Measurements from ENCODE around the gene DTX4. TPM values are rescaled to one million over a fixed set of nuclear protein-coding genes. Genes with fewer than 3 reads are reported as not detected.

Gene DTX4
- total RNA-seq, 1 experiment from 2014 or later = 4.2 TPM

- no peak overlapping the region for H3K4me3 Mint-ChIP-seq (ENCODE audit: unreplicated experiment)
- BruUV-seq (replicated peaks) = no TSS peak
- no peaks in the 10 kb centered on the region for H3K9me3 Mint-ChIP-seq (ENCODE audit: unreplicated experiment)
- DNase-seq (ENCODE audit: unreplicated experiment) = no peak
- H3K27ac Mint-ChIP-seq (ENCODE audit: low read depth, unreplicated experiment) = no peak overlapping the region
- POLR2A ChIA-PET = interaction anchor here (0.6 to 1.4 kb wide), 3 partner anchors 24 to 442 kb away, joined by 4 to 6 read pairs (median 4); no protein-coding TSS in a partner anchor
- CTCF ChIA-PET = interaction anchor here (0.6 to 2.6 kb wide), 6 partner anchors 8 to 231 kb away, joined by 3 to 25 read pairs (median 13); partner anchors contain the start of gene DTX4
- intact Hi-C loops (cut with micrococcal nuclease) = no loop called here
- H3K36me3 Mint-ChIP-seq (ENCODE audit: insufficient read depth, unreplicated experiment) = peaks cover 37% of the 10 kb centered on the region
- peaks cover 14% of the 10 kb centered on the region for H3K4me1 Mint-ChIP-seq (ENCODE audit: insufficient read depth, unreplicated experiment)
- no peaks in the 10 kb centered on the region for H3K27me3 Mint-ChIP-seq (ENCODE audit: insufficient read depth, unreplicated experiment)
- TF ChIP-seq CTCF (IDR thresholded peaks at IDR 0.05; ENCODE audit: unreplicated experiment) = no peak
Observed at GRCh38 chr11:59198726-59199125, 26.8 kb downstream of the DTX4 start.

- intact Hi-C loops (cut with micrococcal nuclease) = no loop called here
- H3K4me1 Mint-ChIP-seq (ENCODE audit: insufficient read depth, unreplicated experiment) = peaks cover 17% of the 10 kb centered on the region
- POLR2A ChIA-PET = interaction anchor here (1.1 to 1.4 kb wide), 2 partner anchors 25 to 28 kb away, joined by 4 to 6 read pairs; no protein-coding TSS in a partner anchor
- no peaks in the 10 kb centered on the region for H3K9me3 Mint-ChIP-seq (ENCODE audit: unreplicated experiment)
- no peak overlapping the region for H3K27ac Mint-ChIP-seq (ENCODE audit: low read depth, unreplicated experiment)
- H3K36me3 Mint-ChIP-seq (ENCODE audit: insufficient read depth, unreplicated experiment) = peaks cover 36% of the 10 kb centered on the region
- CTCF ChIA-PET = interaction anchor here (0.7 to 11.8 kb wide), 6 partner anchors 13 to 95 kb away, joined by 3 to 530 read pairs (median 12); partner anchors contain the start of gene DTX4
- no peak for TF ChIP-seq CTCF (IDR thresholded peaks at IDR 0.05; ENCODE audit: unreplicated experiment)
- H3K27me3 Mint-ChIP-seq (ENCODE audit: insufficient read depth, unreplicated experiment) = no peaks in the 10 kb centered on the region
- no TSS peak for BruUV-seq (replicated peaks)
- no peak for DNase-seq (ENCODE audit: unreplicated experiment)
- H3K4me3 Mint-ChIP-seq (ENCODE audit: unreplicated experiment) = no peak overlapping the region
Observed at GRCh38 chr11:59199546-59200422, 27.9 kb downstream of the DTX4 start.

- Mint-ChIP-seq H3K4me3 (ENCODE audit: unreplicated experiment) (no peak overlapping the region), H3K36me3 (ENCODE audit: insufficient read depth, unreplicated experiment) (peaks cover 30% of the 10 kb centered on the region), H3K27me3 (ENCODE audit: insufficient read depth, unreplicated experiment) (no peaks in the 10 kb centered on the region), H3K9me3 (ENCODE audit: unreplicated experiment) (no peaks in the 10 kb centered on the region), H3K27ac (ENCODE audit: low read depth, unreplicated experiment) (no peak overlapping the region), H3K4me1 (ENCODE audit: insufficient read depth, unreplicated experiment) (peaks cover 19% of the 10 kb centered on the region)
- no peak for TF ChIP-seq CTCF (IDR thresholded peaks at IDR 0.05; ENCODE audit: unreplicated experiment)
- intact Hi-C loops (cut with micrococcal nuclease) = no loop called here
- no peak for DNase-seq (ENCODE audit: unreplicated experiment)
- CTCF ChIA-PET = interaction anchor here (0.7 to 11.8 kb wide), 4 partner anchors 18 to 94 kb away, joined by 3 to 530 read pairs (median 4); partner anchors contain the start of gene DTX4
- POLR2A ChIA-PET = no interaction called here
- no TSS peak for BruUV-seq (replicated peaks)
Observed at GRCh38 chr11:59200423-59200746, 28.5 kb downstream of the DTX4 start.

GRCh38 chr11:59201353-59201752 lies 29.4 kb downstream of the DTX4 start:
- ChIA-PET CTCF (interaction anchor here (0.7 to 11.8 kb wide), 12 partner anchors 9 to 228 kb away, joined by 3 to 530 read pairs (median 5); partner anchors contain the start of genes DTX4 and MPEG1), POLR2A (interaction anchor here (1.8 to 1.9 kb wide), 2 partner anchors 28 to 30 kb away, joined by 6 to 10 read pairs; partner anchors contain the start of gene DTX4)
- Mint-ChIP-seq H3K4me1 (ENCODE audit: insufficient read depth, unreplicated experiment) (peaks cover 19% of the 10 kb centered on the region), H3K4me3 (ENCODE audit: unreplicated experiment) (no peak overlapping the region), H3K9me3 (ENCODE audit: unreplicated experiment) (no peaks in the 10 kb centered on the region), H3K27me3 (ENCODE audit: insufficient read depth, unreplicated experiment) (no peaks in the 10 kb centered on the region), H3K36me3 (ENCODE audit: insufficient read depth, unreplicated experiment) (peaks cover 34% of the 10 kb centered on the region), H3K27ac (ENCODE audit: low read depth, unreplicated experiment) (peak overlapping the region; percentile 73)
- peak; percentile 41 for DNase-seq (ENCODE audit: unreplicated experiment)
- no TSS peak for BruUV-seq (replicated peaks)
- intact Hi-C loops (cut with micrococcal nuclease) = no loop called here
- TF ChIP-seq CTCF (IDR thresholded peaks at IDR 0.05; ENCODE audit: unreplicated experiment) = peak; percentile 14
